IMR-90 (cell line): ENCODE data around the gene WDR62. TPM values are rescaled to one million over a fixed set of nuclear protein-coding genes. Genes with fewer than 3 reads are reported as not detected.

Source experiments
- ATAC-seq: fragments of 200-7000 bp; cut with Tn5 transposase; 2 replicates; pipeline ENCODE4 v1.9.1; 2020; ENCODE audit warnings: low read depth, mild to moderate bottlenecking, moderate library complexity
- BruUV-seq: library from RNA; stranded (reverse); fragments of 400-500 nt; replicated peaks from 2 replicates; lab custom pipeline; 2021; lab: Mats Ljungman, UMichigan
- CTCF ChIA-PET: fragments of 300-600 bp; formaldehyde crosslinking; extraction: SDS; loops from one replicate; lab custom pipeline; 2021; ENCODE audit warnings: antibody characterized with exemption; lab: Yijun Ruan, JAX
- POLR2A ChIA-PET: fragments of 300-600 bp; sonication (Branson Sonifier 250); formaldehyde crosslinking; loops from one replicate; lab custom pipeline; 2022; ENCODE audit warnings: antibody characterized with exemption; ENCODE audit not compliant: unreplicated experiment; lab: Charles Lee
- DNase-seq: peaks from one replicate; pipeline ENCODE4 v3.0.0; 2013
- H2AFZ ChIP-seq: replicated peaks from 2 replicates; pipeline ENCODE3; 2013; ENCODE audit warnings: low read length, mild to moderate bottlenecking; ENCODE audit not compliant: poor library complexity
- H2AK5ac ChIP-seq: 2 replicates; pipeline ENCODE4 v1.6.1; 2013; ENCODE audit warnings: low read depth, low read length, inconsistent platforms
- H2AK9ac ChIP-seq: replicated peaks from 2 replicates; pipeline ENCODE3; 2013; ENCODE audit warnings: mild to moderate bottlenecking, low read depth, low read length, moderate library complexity; ENCODE audit not compliant: poor library complexity
- H2BK120ac ChIP-seq: 2 replicates; pipeline ENCODE4 v1.6.1; 2013; ENCODE audit warnings: low read depth, low read length, inconsistent platforms
- H2BK15ac ChIP-seq: 3 replicates; pipeline ENCODE4 v1.6.1; 2013; ENCODE audit warnings: low read depth, low read length, inconsistent platforms
- H2BK20ac ChIP-seq: 2 replicates; pipeline ENCODE4 v1.6.1; 2013; ENCODE audit warnings: low read depth, mild to moderate bottlenecking, inconsistent platforms, low read length, moderate library complexity
- H2BK5ac ChIP-seq: 2 replicates; pipeline ENCODE4 v1.6.1; 2013; ENCODE audit warnings: mild to moderate bottlenecking, low read depth, low read length, inconsistent platforms; ENCODE audit not compliant: poor library complexity, severe bottlenecking
- H3K14ac ChIP-seq: replicated peaks from 2 replicates; pipeline ENCODE4 v1.6.1; 2013; ENCODE audit warnings: low read depth, low read length, inconsistent platforms
- H3K18ac ChIP-seq: 2 replicates; pipeline ENCODE4 v1.6.1; 2013; ENCODE audit warnings: low read depth, low read length, control low read depth
- H3K23ac ChIP-seq: 2 replicates; pipeline ENCODE4 v1.6.1; 2013; ENCODE audit warnings: low read depth, low read length, inconsistent platforms
- H3K27ac ChIP-seq: 2 replicates; pipeline ENCODE4 v1.5.1; 2013; ENCODE audit warnings: mild to moderate bottlenecking, control low read depth, low read length; ENCODE audit not compliant: insufficient read depth
- H3K27me3 ChIP-seq: 2 replicates; pipeline ENCODE4 v1.6.1; 2013; ENCODE audit warnings: low read length; ENCODE audit not compliant: control insufficient read depth, insufficient read depth
- H3K36me3 ChIP-seq: 2 replicates; pipeline ENCODE4 v1.6.1; 2013; ENCODE audit warnings: low read length, mixed read lengths; ENCODE audit not compliant: control insufficient read depth, insufficient read depth
- H3K4ac ChIP-seq: 2 replicates; pipeline ENCODE4 v1.6.1; 2013; ENCODE audit warnings: low read depth, low read length, inconsistent platforms
- H3K4me1 ChIP-seq: 2 replicates; pipeline ENCODE4 v1.6.1; 2013; ENCODE audit warnings: low read length, mixed read lengths; ENCODE audit not compliant: control insufficient read depth, insufficient read depth
- H3K4me2 ChIP-seq: 2 replicates; pipeline ENCODE4 v1.6.1; 2013; ENCODE audit warnings: low read depth, mild to moderate bottlenecking, control low read depth, low read length, moderate library complexity
- H3K4me3 ChIP-seq: 2 replicates; pipeline ENCODE4 v1.5.1; 2013; ENCODE audit warnings: low read depth, mild to moderate bottlenecking, control low read depth, low read length, moderate library complexity; ENCODE audit not compliant: insufficient read depth
- H3K56ac ChIP-seq: 2 replicates; pipeline ENCODE4 v1.6.1; 2013; ENCODE audit warnings: low read length, inconsistent platforms; ENCODE audit not compliant: insufficient read depth; ENCODE audit errors: extremely low read depth
- H3K79me1 ChIP-seq, 2 experiments: 2 replicates each; pipeline ENCODE4 v1.6.1; 2013; ENCODE audit warnings: low read length in 2 of 2, inconsistent platforms in 1 of 2, low read depth in 1 of 2
- H3K9ac ChIP-seq: 2 replicates; pipeline ENCODE4 v1.6.1; 2013; ENCODE audit warnings: low read depth, low read length, control low read depth
- H3K9me1 ChIP-seq: 2 replicates; pipeline ENCODE4 v1.6.1; 2013; ENCODE audit warnings: low read length, inconsistent platforms; ENCODE audit not compliant: insufficient read depth
- H3K9me3 ChIP-seq: 2 replicates; pipeline ENCODE4 v1.6.1; 2013; ENCODE audit warnings: low read length; ENCODE audit not compliant: control insufficient read depth, insufficient read depth
- H4K20me1 ChIP-seq: 2 replicates; pipeline ENCODE4 v1.6.1; 2013; ENCODE audit warnings: low read length, inconsistent platforms; ENCODE audit not compliant: insufficient read depth
- H4K5ac ChIP-seq: 2 replicates; pipeline ENCODE4 v1.6.1; 2013; ENCODE audit warnings: mild to moderate bottlenecking, low read depth, low read length, control low read depth
- H4K8ac ChIP-seq, 2 experiments: 2 replicates each; pipeline ENCODE4 v1.6.1; 2013; ENCODE audit warnings: low read depth in 2 of 2, low read length in 2 of 2, control low read depth in 1 of 2, inconsistent platforms in 1 of 2
- H4K91ac ChIP-seq: 2 replicates; pipeline ENCODE4 v1.6.1; 2013; ENCODE audit warnings: low read depth, low read length, inconsistent platforms; ENCODE audit not compliant: insufficient read depth
- BHLHE40 ChIP-seq: fragments of 150-350 bp; IDR thresholded peaks from 2 replicates; pipeline ENCODE4 v1.6.1; 2016; ENCODE audit warnings: mild to moderate bottlenecking, low read depth, low read length
- CEBPB ChIP-seq: IDR thresholded peaks from 2 replicates; pipeline ENCODE4 v1.6.1; 2012; ENCODE audit warnings: low read depth, low read length, improper control_type of control experiment
- CHD1 ChIP-seq: IDR thresholded peaks from 2 replicates; pipeline ENCODE4 v1.6.1; 2012; ENCODE audit warnings: low read depth, low read length, improper control_type of control experiment
- CTCF ChIP-seq: conservative IDR thresholded peaks from 2 replicates; pipeline ENCODE4 v1.5.1; 2012; ENCODE audit warnings: mild to moderate bottlenecking, low read depth, low read length, improper control_type of control experiment
- ELK1 ChIP-seq: fragments of 150-350 bp; IDR thresholded peaks from 2 replicates; pipeline ENCODE4 v1.6.1; 2016; ENCODE audit warnings: low read depth, mild to moderate bottlenecking, low read length, moderate library complexity, borderline replicate concordance
- FOS ChIP-seq: fragments of 150-350 bp; IDR thresholded peaks from 2 replicates; pipeline ENCODE4 v1.6.1; 2016; ENCODE audit warnings: low read depth, low read length
- MAFK ChIP-seq: IDR thresholded peaks from 2 replicates; pipeline ENCODE4 v1.6.1; 2012; ENCODE audit warnings: low read depth, low read length, improper control_type of control experiment
- MAZ ChIP-seq: IDR thresholded peaks from 2 replicates; pipeline ENCODE4 v1.6.1; 2012; ENCODE audit warnings: low read depth, mild to moderate bottlenecking, low read length, improper control_type of control experiment, moderate library complexity, borderline replicate concordance
- MXI1 ChIP-seq: IDR thresholded peaks from 2 replicates; pipeline ENCODE4 v1.6.1; 2012; ENCODE audit warnings: low read depth, mild to moderate bottlenecking, low read length, moderate library complexity, borderline replicate concordance
- NFE2L2 ChIP-seq: fragments of 150-350 bp; IDR thresholded peaks from 2 replicates; pipeline ENCODE4 v1.6.1; 2016; ENCODE audit warnings: low read depth, mild to moderate bottlenecking, low read length
- POLR2A ChIP-seq: IDR thresholded peaks from 2 replicates; pipeline ENCODE4 v1.6.1; 2012; ENCODE audit warnings: mild to moderate bottlenecking, low read depth, low read length
- RAD21 ChIP-seq: IDR thresholded peaks from 2 replicates; pipeline ENCODE4 v1.6.1; 2012; ENCODE audit warnings: low read length, improper control_type of control experiment
- RCOR1 ChIP-seq: IDR thresholded peaks from 2 replicates; pipeline ENCODE4 v1.6.1; 2012; ENCODE audit warnings: mild to moderate bottlenecking, low read length, improper control_type of control experiment; ENCODE audit not compliant: insufficient replicate concordance
- RFX5 ChIP-seq: IDR thresholded peaks from 2 replicates; pipeline ENCODE4 v1.8.0; 2012; ENCODE audit warnings: low read depth, mild to moderate bottlenecking, low read length, moderate library complexity
- SMC3 ChIP-seq: fragments of 150-350 bp; IDR thresholded peaks from 2 replicates; pipeline ENCODE4 v1.6.1; 2016; ENCODE audit warnings: low read depth, mild to moderate bottlenecking, antibody characterized with exemption, low read length, moderate library complexity
- USF2 ChIP-seq: fragments of 150-350 bp; IDR thresholded peaks from 2 replicates; pipeline ENCODE4 v1.6.1; 2017; ENCODE audit warnings: mild to moderate bottlenecking, antibody characterized with exemption, low read length, low read depth
- WGBS, 2 experiments: methylation state at CpG; one replicate each; pipeline versions ENCODE4 v1.1.5 to v1.1.7; 2013; ENCODE audit warnings: missing lambda C conversion rate in 2 of 2; ENCODE audit not compliant: insufficient read length in 1 of 2; ENCODE audit errors: extremely low coverage in 2 of 2; 5-methylcytosine and 5-hydroxymethylcytosine counted together
- dilution Hi-C: fragments of 300-500 bp; cut with HindIII; formaldehyde crosslinking; loops from one replicate; pipeline ENCODE4 v1.14.3; 2018; ENCODE audit warnings: low sequenced_read_pairs; ENCODE audit not compliant: unreplicated experiment
- in situ Hi-C: fragments of 300-500 bp; cut with MboI; formaldehyde crosslinking; loops from 3 replicates; pipeline ENCODE4 v1.14.3; 2019; ENCODE audit warnings: low sequenced_read_pairs, inconsistent platforms, mixed read lengths
- intact Hi-C: fragments of 100-400 bp; cut with micrococcal nuclease; formaldehyde crosslinking; loops from 2 replicates; pipeline ENCODE4 v1.10.0; 2022
- polyA plus RNA-seq, 3 experiments: library from polyadenylated mRNA; depleted of rRNA; stranded (reverse); fragments of >200 nt; gene quantifications; 2 replicates each; pipeline ENCODE4 v1.2.3, GENCODE V29; 2012; ENCODE audit warnings: low replicate concordance in 1 of 3
- total RNA-seq: library from RNA; depleted of rRNA; stranded (reverse); fragments of >200 nt; gene quantifications from 2 replicates; pipeline ENCODE4 v1.2.3, GENCODE V29; 2012

Gene WDR62
- total and polyA plus RNA-seq, 2 of the 4 experiments (the other 2 are of a cell fraction): 4.5 to 7.0 TPM

- Histone ChIP-seq H3K9me3 (no peaks in the 10 kb centered on the region), H4K8ac (no peak overlapping the region), H4K5ac (no peak overlapping the region), H3K27ac (no peak overlapping the region), H2AFZ (no peak overlapping the region), H3K18ac (no peak overlapping the region), H2AK9ac (no peak overlapping the region), H3K4me2 (no peak overlapping the region), H3K4me3 (no peak overlapping the region), H3K56ac (no peak overlapping the region), H2BK15ac (no peak overlapping the region), H4K20me1 (no peaks in the 10 kb centered on the region), H3K9me1 (no peaks in the 10 kb centered on the region; the same call in 1 of the 2 replicates), H3K4me1 (no peaks in the 10 kb centered on the region), H2AK5ac (no peak overlapping the region), H4K91ac (no peak overlapping the region), H3K14ac (no peak overlapping the region), H2BK20ac (no peak overlapping the region), H2BK120ac (no peak overlapping the region), H3K9ac (no peak overlapping the region), H3K79me1 (peaks cover 0 to 7% of the 10 kb centered on the region in 2 experiments; a peak in 2 of 4 replicates), H3K27me3 (no peaks in the 10 kb centered on the region), H3K23ac (no peak overlapping the region), H3K4ac (no peak overlapping the region), H2BK5ac (no peak overlapping the region), H3K36me3 (peaks cover 15% of the 10 kb centered on the region)
- TF ChIP-seq SMC3 (no peak), USF2 (no peak), RFX5 (no peak), ELK1 (no peak), POLR2A (no peak), CHD1 (no peak), RAD21 (no peak), RCOR1 (no peak), MXI1 (no peak), CTCF (no peak), NFE2L2 (no peak), BHLHE40 (no peak), CEBPB (no peak), MAZ (no peak), MAFK (no peak), FOS (no peak)
- intact Hi-C loops: no loop called here
- DNase-seq (no peak), ATAC-seq (no peak)
- in situ Hi-C loops: no loop called here
- no TSS peak for BruUV-seq
- WGBS, 2 experiments: 99% methylated on average over 12 of the region's 13 CpGs; no CpG with 5 or more reads in 1 of the 2 experiments
- dilution Hi-C loops: no loop called here
- ChIA-PET POLR2A (no interaction called here), CTCF (no interaction called here)
Measured at GRCh38 chr19:36082916-36083315, 28.2 kb downstream of the WDR62 start.
